ENCODE results near the gene PPCS.

The PPCS gene

DNA sequence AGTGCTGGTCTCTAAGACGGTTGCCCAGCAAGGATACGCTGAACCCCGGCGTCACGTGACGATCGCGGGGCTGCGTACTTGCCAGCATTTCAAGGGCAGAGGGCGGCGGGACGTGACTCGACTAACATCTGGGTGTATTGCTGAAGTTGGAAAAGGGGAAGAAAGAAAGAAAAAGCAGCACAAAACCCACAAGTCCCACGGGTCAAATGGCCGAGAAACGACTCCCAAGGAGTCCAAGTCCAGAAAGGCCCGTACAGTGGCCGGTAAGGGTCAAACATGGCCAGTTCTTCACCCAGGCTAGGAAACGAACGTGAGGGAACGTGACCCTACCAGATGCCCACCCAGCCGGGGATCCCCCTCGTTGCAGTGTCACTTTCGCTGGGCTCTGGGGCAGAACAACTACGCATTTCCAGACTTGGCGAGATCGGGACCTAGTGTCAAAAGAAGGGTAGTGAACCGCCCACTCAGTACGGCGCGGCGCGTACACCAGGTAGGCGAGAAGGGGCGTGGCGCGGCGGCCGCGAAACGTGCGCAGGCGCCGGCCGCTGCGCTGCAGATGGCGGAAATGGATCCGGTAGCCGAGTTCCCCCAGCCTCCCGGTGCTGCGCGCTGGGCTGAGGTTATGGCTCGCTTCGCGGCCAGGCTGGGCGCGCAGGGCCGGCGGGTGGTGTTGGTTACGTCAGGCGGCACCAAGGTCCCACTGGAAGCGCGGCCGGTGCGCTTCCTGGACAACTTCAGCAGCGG is at the start of gene PPCS, which contains the start of gene ZMYND12:
Gene PPCS (plus strand): TSS at position 534 of the 744 bp plus-strand sequence. CDS start 23 bp downstream, at position 557.
Gene ZMYND12 (minus strand): TSS at position 13 of the 744 bp plus-strand sequence. CDS start 25 bp downstream, outside the sequence.
- no peaks in the 10 kb centered on the region for H3K9me3 ChIP-seq (ENCODE audit: control insufficient read depth in 2 of 2, low read length in 2 of 2)
- H3K9ac ChIP-seq (ENCODE audit: low read depth in 1 of 2, low read length in 2 of 2) = peak within 1 kb of the TSS; percentile 95 to 98
- peak within 1 kb of the TSS; percentile 95 to 97 for H3K4me3 ChIP-seq (ENCODE audit: low read length in 2 of 2)
- H3K4me1 ChIP-seq (ENCODE audit: control insufficient read depth in 2 of 2, insufficient read depth in 2 of 2, low read length in 2 of 2) = peaks cover 6 to 11% of the 10 kb centered on the region in 2 donors
- peaks cover 13 to 28% of the 10 kb centered on the region in 2 donors for H3K36me3 ChIP-seq (ENCODE audit: control insufficient read depth in 2 of 2, insufficient read depth in 2 of 2, low read length in 2 of 2)
- H3K27ac ChIP-seq (ENCODE audit: low read depth in 2 of 2, low read length in 2 of 2) = peak within 1 kb of the TSS; percentile 94 to 97
- H3K27me3 ChIP-seq (ENCODE audit: control insufficient read depth in 2 of 2, insufficient read depth in 2 of 2, low read length in 2 of 2) = no peaks in the 10 kb centered on the region

DNA sequence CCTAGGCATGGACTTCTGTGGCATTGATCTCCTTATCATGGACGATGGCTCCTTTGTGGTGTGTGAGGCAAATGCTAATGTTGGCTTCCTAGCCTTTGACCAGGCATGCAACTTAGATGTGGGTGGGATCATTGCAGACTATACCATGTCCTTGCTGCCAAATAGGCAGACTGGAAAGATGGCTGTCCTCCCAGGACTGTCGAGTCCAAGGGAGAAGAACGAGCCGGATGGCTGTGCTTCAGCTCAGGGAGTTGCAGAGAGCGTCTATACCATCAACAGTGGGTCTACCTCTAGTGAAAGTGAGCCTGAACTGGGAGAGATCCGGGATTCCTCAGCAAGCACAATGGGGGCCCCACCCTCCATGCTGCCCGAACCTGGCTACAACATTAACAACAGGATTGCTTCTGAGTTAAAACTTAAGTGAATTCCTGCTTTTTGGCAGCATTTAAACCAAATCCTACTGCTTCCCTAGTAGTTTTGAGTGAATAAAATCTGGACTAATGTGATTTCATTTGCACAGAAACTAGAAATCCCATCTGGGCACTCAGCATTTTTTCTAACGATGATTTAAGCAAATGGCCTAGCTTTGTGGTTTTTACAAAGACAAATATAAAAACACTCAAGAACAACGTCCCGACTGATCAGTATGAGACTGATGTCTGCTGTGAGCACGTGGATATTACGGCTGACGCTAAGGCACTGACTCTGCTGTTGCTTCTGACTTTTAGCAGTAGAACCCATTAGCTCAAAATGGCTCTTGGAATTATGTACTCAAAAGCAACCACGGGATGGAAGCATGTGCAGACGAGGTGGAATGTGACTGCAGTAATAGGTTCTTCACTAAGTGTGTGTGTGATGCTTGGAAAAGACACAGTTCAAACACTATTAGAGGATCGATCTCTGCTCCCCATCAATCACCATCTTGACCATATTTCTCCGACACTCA is 41.5 kb upstream of the PPCS start:
- H3K36me3 ChIP-seq (ENCODE audit: control insufficient read depth in 2 of 2, insufficient read depth in 2 of 2, low read length in 2 of 2) = peaks cover 5 to 9% of the 10 kb centered on the region in 2 donors
- no peaks in the 10 kb centered on the region for H3K4me1 ChIP-seq (ENCODE audit: control insufficient read depth in 2 of 2, insufficient read depth in 2 of 2, low read length in 2 of 2)
- no peaks in the 10 kb centered on the region for H3K9me3 ChIP-seq (ENCODE audit: control insufficient read depth in 2 of 2, low read length in 2 of 2)
- no peak overlapping the region for H3K9ac ChIP-seq (ENCODE audit: low read depth in 1 of 2, low read length in 2 of 2)
- H3K27me3 ChIP-seq (ENCODE audit: control insufficient read depth in 2 of 2, insufficient read depth in 2 of 2, low read length in 2 of 2) = no peaks in the 10 kb centered on the region
- H3K27ac ChIP-seq (ENCODE audit: low read depth in 2 of 2, low read length in 2 of 2) = no peak overlapping the region
- H3K4me3 ChIP-seq (ENCODE audit: low read length in 2 of 2) = no peak overlapping the region

DNA sequence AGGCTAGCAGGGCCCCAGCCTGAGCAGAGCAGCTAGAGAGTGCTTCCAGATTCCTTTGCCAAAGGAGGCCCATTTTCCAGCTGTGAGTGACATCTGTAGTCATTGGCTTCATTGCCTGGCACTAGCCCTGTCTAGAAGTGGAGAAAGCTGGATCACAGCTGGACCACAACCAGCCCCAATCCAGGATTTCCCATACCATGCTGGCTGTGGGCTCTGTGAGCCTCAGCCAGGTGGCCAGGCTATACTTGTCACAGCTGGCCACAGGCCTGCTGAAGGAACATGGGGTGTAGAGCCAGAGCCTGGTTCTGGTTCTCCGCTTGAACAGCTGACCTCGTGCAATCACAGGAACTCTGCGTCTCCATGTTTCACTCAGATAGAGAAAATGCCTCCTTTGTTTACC is 39.2 kb upstream of the PPCS start:
- Histone ChIP-seq H3K4me1 (ENCODE audit: control insufficient read depth in 2 of 2, insufficient read depth in 2 of 2, low read length in 2 of 2) (no peaks in the 10 kb centered on the region), H3K27ac (ENCODE audit: low read depth in 2 of 2, low read length in 2 of 2) (no peak overlapping the region)

DNA sequence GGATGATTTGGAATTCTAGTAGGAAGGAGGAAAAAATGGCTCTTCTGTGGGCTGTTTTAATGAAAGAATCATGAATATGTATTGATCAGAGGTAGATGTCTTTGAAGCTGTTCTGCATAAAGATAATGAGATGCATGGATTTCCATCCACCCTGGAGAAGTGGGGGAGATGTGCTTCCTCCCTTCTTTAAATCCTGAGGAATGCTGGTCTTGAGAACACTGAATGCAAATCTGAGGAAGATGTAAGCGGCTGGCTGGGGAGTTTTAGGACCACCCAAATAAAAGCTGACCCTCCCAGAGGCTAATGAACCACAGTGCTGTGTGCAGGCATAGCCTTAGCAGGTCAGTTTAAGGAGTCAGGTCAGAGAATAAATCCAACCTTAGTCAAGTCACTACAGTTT is 37.8 kb upstream of the PPCS start:
- Histone ChIP-seq H3K36me3 (ENCODE audit: control insufficient read depth in 2 of 2, insufficient read depth in 2 of 2, low read length in 2 of 2) (peaks cover 5 to 9% of the 10 kb centered on the region in 2 donors), H3K27me3 (ENCODE audit: control insufficient read depth in 2 of 2, insufficient read depth in 2 of 2, low read length in 2 of 2) (no peaks in the 10 kb centered on the region), H3K27ac (ENCODE audit: low read depth in 2 of 2, low read length in 2 of 2) (no peak overlapping the region), H3K4me3 (ENCODE audit: low read length in 2 of 2) (no peak overlapping the region), H3K9me3 (ENCODE audit: control insufficient read depth in 2 of 2, low read length in 2 of 2) (no peaks in the 10 kb centered on the region), H3K4me1 (ENCODE audit: control insufficient read depth in 2 of 2, insufficient read depth in 2 of 2, low read length in 2 of 2) (no peaks in the 10 kb centered on the region), H3K9ac (ENCODE audit: low read depth in 1 of 2, low read length in 2 of 2) (no peak overlapping the region)

More for the DNA sequence above, 39.2 kb upstream of the PPCS start:
- Histone ChIP-seq H3K9me3 (ENCODE audit: control insufficient read depth in 2 of 2, low read length in 2 of 2) (no peaks in the 10 kb centered on the region), H3K9ac (ENCODE audit: low read depth in 1 of 2, low read length in 2 of 2) (no peak overlapping the region), H3K27me3 (ENCODE audit: control insufficient read depth in 2 of 2, insufficient read depth in 2 of 2, low read length in 2 of 2) (no peaks in the 10 kb centered on the region), H3K4me3 (ENCODE audit: low read length in 2 of 2) (no peak overlapping the region), H3K36me3 (ENCODE audit: control insufficient read depth in 2 of 2, insufficient read depth in 2 of 2, low read length in 2 of 2) (peaks cover 5 to 9% of the 10 kb centered on the region in 2 donors)

DNA sequence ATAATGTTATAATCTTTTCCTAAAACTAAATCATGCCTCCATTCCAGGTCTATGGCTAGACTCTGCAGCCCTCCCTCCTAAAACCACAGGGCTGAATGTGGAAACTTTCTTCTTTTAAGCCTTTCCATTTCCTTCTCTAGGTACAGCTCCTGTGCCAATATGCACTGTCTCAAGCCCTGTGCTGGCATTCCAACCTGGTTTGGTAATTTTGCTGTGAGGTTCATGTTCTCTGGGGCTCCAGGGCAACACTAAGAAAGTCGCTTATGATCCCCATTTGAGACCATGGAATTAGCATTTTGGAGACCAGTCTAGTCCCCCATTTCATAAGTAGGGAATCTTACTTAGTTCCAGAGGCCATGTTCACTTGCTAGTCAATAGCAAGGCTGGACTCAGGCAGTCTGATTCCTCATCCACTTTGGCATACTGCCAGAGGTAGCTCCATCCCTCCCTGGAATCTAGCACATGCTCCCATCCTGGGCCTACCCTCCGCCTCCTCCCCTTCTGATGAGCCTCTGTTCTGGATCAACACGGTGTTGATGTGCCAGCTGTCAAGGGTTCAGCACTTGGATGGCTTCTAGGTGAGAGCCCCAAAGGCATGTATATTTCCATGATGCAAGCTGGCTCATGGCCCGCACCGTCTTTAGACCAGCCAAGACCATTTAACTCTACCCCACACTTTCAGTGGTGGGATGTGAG is 37.1 kb upstream of the PPCS start:
- Histone ChIP-seq H3K27ac (ENCODE audit: low read depth in 2 of 2, low read length in 2 of 2) (no peak overlapping the region), H3K9ac (ENCODE audit: low read depth in 1 of 2, low read length in 2 of 2) (no peak overlapping the region), H3K4me1 (ENCODE audit: control insufficient read depth in 2 of 2, insufficient read depth in 2 of 2, low read length in 2 of 2) (no peaks in the 10 kb centered on the region), H3K4me3 (ENCODE audit: low read length in 2 of 2) (no peak overlapping the region), H3K9me3 (ENCODE audit: control insufficient read depth in 2 of 2, low read length in 2 of 2) (no peaks in the 10 kb centered on the region), H3K27me3 (ENCODE audit: control insufficient read depth in 2 of 2, insufficient read depth in 2 of 2, low read length in 2 of 2) (no peaks in the 10 kb centered on the region), H3K36me3 (ENCODE audit: control insufficient read depth in 2 of 2, insufficient read depth in 2 of 2, low read length in 2 of 2) (peaks cover 4 to 8% of the 10 kb centered on the region in 2 donors)

DNA sequence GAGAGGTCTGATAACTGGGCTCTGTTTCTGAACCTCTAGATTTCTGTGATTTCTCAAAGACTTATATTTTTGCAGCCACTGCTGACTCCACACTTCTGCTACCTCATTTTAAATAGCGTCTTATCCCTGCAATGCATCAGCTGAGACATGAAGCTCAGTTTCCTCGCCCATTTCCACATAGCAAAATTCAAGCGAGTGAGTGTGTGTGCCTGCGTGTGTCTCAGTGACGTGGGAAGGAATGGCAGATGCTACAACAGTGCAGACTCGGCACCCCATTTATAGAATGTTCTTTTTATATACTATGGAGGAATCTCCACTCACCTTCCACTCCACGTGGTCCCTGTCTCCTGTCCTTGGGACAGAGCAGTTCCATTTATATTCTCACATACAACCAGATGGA is 36.2 kb upstream of the PPCS start:
- Histone ChIP-seq H3K4me1 (ENCODE audit: control insufficient read depth in 2 of 2, insufficient read depth in 2 of 2, low read length in 2 of 2) (no peaks in the 10 kb centered on the region), H3K9ac (ENCODE audit: low read depth in 1 of 2, low read length in 2 of 2) (no peak overlapping the region), H3K27ac (ENCODE audit: low read depth in 2 of 2, low read length in 2 of 2) (no peak overlapping the region), H3K27me3 (ENCODE audit: control insufficient read depth in 2 of 2, insufficient read depth in 2 of 2, low read length in 2 of 2) (no peaks in the 10 kb centered on the region), H3K9me3 (ENCODE audit: control insufficient read depth in 2 of 2, low read length in 2 of 2) (no peaks in the 10 kb centered on the region), H3K4me3 (ENCODE audit: low read length in 2 of 2) (no peak overlapping the region), H3K36me3 (ENCODE audit: control insufficient read depth in 2 of 2, insufficient read depth in 2 of 2, low read length in 2 of 2) (peaks cover 0 to 4% of the 10 kb centered on the region in 2 donors)

DNA sequence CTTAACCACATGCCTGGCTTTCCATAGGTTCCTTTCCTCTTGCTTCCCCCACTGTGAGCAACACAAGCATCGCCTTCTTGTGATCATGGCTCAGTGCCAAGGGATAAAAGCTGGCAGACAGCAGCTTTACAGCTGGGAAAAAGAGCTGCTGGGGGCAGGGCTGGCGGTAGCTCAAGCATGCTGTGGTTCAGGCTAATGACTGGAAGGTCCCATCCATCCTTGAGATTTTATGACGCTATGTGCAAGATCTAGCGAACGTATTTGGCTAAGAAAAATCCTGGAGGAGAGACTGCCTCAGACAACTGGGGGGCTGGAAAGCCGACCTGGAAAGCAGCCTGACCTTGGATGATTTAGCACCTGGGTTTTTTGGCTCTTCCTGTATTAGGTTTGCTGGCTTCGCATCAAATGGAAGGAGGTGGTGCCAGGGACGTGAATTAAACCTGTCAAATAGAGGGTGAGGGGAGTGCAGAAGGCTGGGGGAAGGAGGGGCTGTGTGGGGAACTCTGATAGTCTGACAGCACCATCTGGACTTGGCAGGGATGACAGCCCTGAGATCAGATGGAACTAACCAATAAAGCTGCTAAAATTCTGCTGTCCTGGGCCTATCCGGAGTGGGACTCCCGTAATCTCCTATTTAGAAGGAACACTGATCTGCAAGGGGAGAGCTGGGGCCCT is 35.3 kb upstream of the PPCS start:
- no peaks in the 10 kb centered on the region for H3K27me3 ChIP-seq (ENCODE audit: control insufficient read depth in 2 of 2, insufficient read depth in 2 of 2, low read length in 2 of 2)
- H3K36me3 ChIP-seq (ENCODE audit: control insufficient read depth in 2 of 2, insufficient read depth in 2 of 2, low read length in 2 of 2) = no peaks in the 10 kb centered on the region
- H3K9ac ChIP-seq (ENCODE audit: low read depth in 1 of 2, low read length in 2 of 2) = no peak overlapping the region
- no peak overlapping the region for H3K27ac ChIP-seq (ENCODE audit: low read depth in 2 of 2, low read length in 2 of 2)
- no peaks in the 10 kb centered on the region for H3K4me1 ChIP-seq (ENCODE audit: control insufficient read depth in 2 of 2, insufficient read depth in 2 of 2, low read length in 2 of 2)
- H3K9me3 ChIP-seq (ENCODE audit: control insufficient read depth in 2 of 2, low read length in 2 of 2) = no peaks in the 10 kb centered on the region
- H3K4me3 ChIP-seq (ENCODE audit: low read length in 2 of 2) = no peak overlapping the region

DNA sequence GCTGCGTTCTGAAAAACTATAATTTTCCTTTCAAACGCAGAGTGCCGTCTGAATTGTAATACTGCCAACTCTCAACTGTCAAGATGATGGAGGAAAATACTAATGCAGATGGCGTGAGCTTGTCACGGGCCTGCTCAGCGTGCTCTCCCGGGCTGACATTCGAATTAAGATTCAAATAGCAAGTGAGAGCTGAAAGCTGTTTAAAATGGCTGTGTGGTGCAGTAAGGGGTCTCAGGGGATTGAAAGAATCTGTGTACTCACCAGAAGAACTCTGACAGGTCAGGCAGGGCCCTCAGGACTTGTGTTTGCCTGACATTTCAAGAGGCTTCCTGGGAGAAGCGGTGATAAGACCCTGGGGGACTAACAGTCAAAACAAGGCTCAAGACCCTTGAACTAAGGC is 33.6 kb upstream of the PPCS start:
- H3K36me3 ChIP-seq (ENCODE audit: control insufficient read depth in 2 of 2, insufficient read depth in 2 of 2, low read length in 2 of 2) = no peaks in the 10 kb centered on the region
- no peak overlapping the region for H3K27ac ChIP-seq (ENCODE audit: low read depth in 2 of 2, low read length in 2 of 2)
- no peaks in the 10 kb centered on the region for H3K9me3 ChIP-seq (ENCODE audit: control insufficient read depth in 2 of 2, low read length in 2 of 2)
- H3K27me3 ChIP-seq (ENCODE audit: control insufficient read depth in 2 of 2, insufficient read depth in 2 of 2, low read length in 2 of 2) = no peaks in the 10 kb centered on the region
- peak overlapping the region in 1 of 2 donors; percentile 8 for H3K9ac ChIP-seq (ENCODE audit: low read depth in 1 of 2, low read length in 2 of 2)
- H3K4me3 ChIP-seq (ENCODE audit: low read length in 2 of 2) = no peak overlapping the region
- H3K4me1 ChIP-seq (ENCODE audit: control insufficient read depth in 2 of 2, insufficient read depth in 2 of 2, low read length in 2 of 2) = no peaks in the 10 kb centered on the region

DNA sequence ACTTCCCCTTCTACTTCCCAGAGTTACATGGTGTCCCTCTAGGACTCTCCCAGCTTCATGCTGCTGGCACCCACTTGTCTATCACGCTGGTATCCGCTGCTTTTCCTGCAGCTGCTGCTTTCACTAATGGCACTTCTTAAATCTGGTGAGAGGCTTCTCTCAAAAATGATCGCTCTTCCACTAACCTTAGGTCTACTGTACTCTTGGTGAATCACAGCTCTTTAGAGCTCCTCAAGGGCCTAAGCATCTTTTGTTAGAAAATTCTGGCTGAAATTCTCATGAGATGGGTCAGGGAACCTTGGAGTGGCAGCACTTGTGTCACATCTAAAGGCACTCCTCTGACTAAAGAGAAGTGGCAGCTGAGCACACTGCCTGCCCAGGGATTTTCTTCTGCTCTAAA is 32.7 kb upstream of the PPCS start:
- Histone ChIP-seq H3K27me3 (ENCODE audit: control insufficient read depth in 2 of 2, insufficient read depth in 2 of 2, low read length in 2 of 2) (no peaks in the 10 kb centered on the region), H3K9me3 (ENCODE audit: control insufficient read depth in 2 of 2, low read length in 2 of 2) (no peaks in the 10 kb centered on the region), H3K9ac (ENCODE audit: low read depth in 1 of 2, low read length in 2 of 2) (no peak overlapping the region), H3K27ac (ENCODE audit: low read depth in 2 of 2, low read length in 2 of 2) (no peak overlapping the region), H3K4me1 (ENCODE audit: control insufficient read depth in 2 of 2, insufficient read depth in 2 of 2, low read length in 2 of 2) (no peaks in the 10 kb centered on the region), H3K36me3 (ENCODE audit: control insufficient read depth in 2 of 2, insufficient read depth in 2 of 2, low read length in 2 of 2) (no peaks in the 10 kb centered on the region), H3K4me3 (ENCODE audit: low read length in 2 of 2) (no peak overlapping the region)
